Endothelial cell of umbilical vein (primary cell): ENCODE data around the gene PPP2R2D.

Source experiments
- EZH2 ChIP-seq: IDR thresholded peaks from 2 replicates; pipeline ENCODE4 v1.6.1; 2012; ENCODE audit warnings: borderline replicate concordance, low read depth, mild to moderate bottlenecking, moderate library complexity, low read length, inconsistent platforms; ENCODE audit not compliant: severe bottlenecking
- FOS ChIP-seq: IDR thresholded peaks from 2 replicates; pipeline ENCODE4 v1.6.1; 2011; ENCODE audit warnings: mild to moderate bottlenecking, low read length, moderate library complexity, borderline replicate concordance; ENCODE audit not compliant: insufficient read depth
- GATA2 ChIP-seq: IDR thresholded peaks from 2 replicates; pipeline ENCODE4 v1.7.0; 2011; ENCODE audit warnings: low read depth, mild to moderate bottlenecking, moderate library complexity, mixed read lengths, low read length; ENCODE audit not compliant: insufficient read length, insufficient read depth
- JUN ChIP-seq: IDR thresholded peaks from 2 replicates; pipeline ENCODE4 v1.6.1; 2011; ENCODE audit warnings: borderline replicate concordance, low read depth; ENCODE audit not compliant: insufficient read length, insufficient read depth
- MYC ChIP-seq: IDR thresholded peaks from one replicate; pipeline ENCODE4 v1.6.1; 2011; ENCODE audit warnings: mild to moderate bottlenecking, low read depth, low read length
- POLR2A ChIP-seq: IDR thresholded peaks from 2 replicates; pipeline ENCODE4 v1.6.1; 2012; ENCODE audit warnings: low read depth, mild to moderate bottlenecking, control low read depth, low read length
- POLR2AphosphoS5 ChIP-seq: IDR thresholded peaks from 2 replicates; pipeline ENCODE4 v1.6.1; 2012; ENCODE audit warnings: low read depth, mild to moderate bottlenecking, control low read depth, low read length, moderate library complexity; ENCODE audit not compliant: insufficient read depth
- TF ChIP-seq, protein P1 (sequence below), 2 donors: IDR thresholded peaks; 1 replicate in 1 of 2; 2 replicates in 1 of 2; pipeline ENCODE4 v1.5.1; 2011; ENCODE audit warnings: low read length in 2 of 2, mild to moderate bottlenecking in 2 of 2, moderate library complexity in 2 of 2, control low read depth in 1 of 2, inconsistent platforms in 1 of 2, low read depth in 1 of 2; ENCODE audit not compliant: insufficient read depth in 1 of 2; ENCODE audit errors: extremely low read depth in 1 of 2
- TF ChIP-seq, protein P2 (sequence below): IDR thresholded peaks from 2 replicates; pipeline ENCODE4 v1.6.1; 2011; ENCODE audit not compliant: insufficient read depth, insufficient read length

DNA sequence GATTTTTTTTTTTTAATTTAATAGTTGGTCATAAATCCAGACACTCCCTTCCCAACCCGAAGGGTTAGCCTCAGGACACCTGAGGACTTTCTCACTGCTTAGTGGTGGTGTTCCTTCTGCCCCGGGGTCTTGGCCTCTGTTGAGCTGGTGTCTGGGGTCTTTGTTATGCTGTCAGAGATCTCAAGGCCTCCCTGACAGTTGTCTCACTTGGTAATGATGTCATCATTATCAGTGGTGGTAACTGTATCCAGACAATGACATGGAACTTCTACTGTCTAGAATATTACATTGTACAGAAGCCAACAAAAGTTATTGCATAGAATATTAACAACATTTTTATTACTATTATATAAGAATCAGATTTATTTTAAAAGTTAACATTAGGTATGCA is 32.9 kb downstream of the PPP2R2D start:
- TF ChIP-seq POLR2A: no peak
- TF ChIP-seq, protein P1, sequence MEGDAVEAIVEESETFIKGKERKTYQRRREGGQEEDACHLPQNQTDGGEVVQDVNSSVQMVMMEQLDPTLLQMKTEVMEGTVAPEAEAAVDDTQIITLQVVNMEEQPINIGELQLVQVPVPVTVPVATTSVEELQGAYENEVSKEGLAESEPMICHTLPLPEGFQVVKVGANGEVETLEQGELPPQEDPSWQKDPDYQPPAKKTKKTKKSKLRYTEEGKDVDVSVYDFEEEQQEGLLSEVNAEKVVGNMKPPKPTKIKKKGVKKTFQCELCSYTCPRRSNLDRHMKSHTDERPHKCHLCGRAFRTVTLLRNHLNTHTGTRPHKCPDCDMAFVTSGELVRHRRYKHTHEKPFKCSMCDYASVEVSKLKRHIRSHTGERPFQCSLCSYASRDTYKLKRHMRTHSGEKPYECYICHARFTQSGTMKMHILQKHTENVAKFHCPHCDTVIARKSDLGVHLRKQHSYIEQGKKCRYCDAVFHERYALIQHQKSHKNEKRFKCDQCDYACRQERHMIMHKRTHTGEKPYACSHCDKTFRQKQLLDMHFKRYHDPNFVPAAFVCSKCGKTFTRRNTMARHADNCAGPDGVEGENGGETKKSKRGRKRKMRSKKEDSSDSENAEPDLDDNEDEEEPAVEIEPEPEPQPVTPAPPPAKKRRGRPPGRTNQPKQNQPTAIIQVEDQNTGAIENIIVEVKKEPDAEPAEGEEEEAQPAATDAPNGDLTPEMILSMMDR (IDR thresholded peaks at IDR 0.05; ENCODE audit: extremely low read depth in 1 of 2, insufficient read depth in 1 of 2, low read depth in 1 of 2, low read length in 2 of 2): no peak
- TF ChIP-seq EZH2: no peak
- no peak for TF ChIP-seq POLR2AphosphoS5
- TF ChIP-seq, protein P2, sequence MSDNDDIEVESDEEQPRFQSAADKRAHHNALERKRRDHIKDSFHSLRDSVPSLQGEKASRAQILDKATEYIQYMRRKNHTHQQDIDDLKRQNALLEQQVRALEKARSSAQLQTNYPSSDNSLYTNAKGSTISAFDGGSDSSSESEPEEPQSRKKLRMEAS: no peak
- no peak for TF ChIP-seq MYC
- no peak for TF ChIP-seq FOS
- no peak for TF ChIP-seq GATA2
- no peak for TF ChIP-seq JUN
